ENCODE data around the gene DNAI1. TPM values are rescaled to one million over a fixed set of nuclear protein-coding genes. Genes with fewer than 3 reads are reported as not detected.
A peak's percentile ranks its signal among the peaks of the same experiment; 100 is the strongest.

The DNAI1 gene
- total RNA-seq, 2 experiments from 2014 or later = not detected

GRCh38 chr9:34500623-34501267, 42.1 kb downstream of the DNAI1 start:
- Mint-ChIP-seq H3K36me3 (ENCODE audit: low read depth) (no peaks in the 10 kb centered on the region), H3K9me3 (no peaks in the 10 kb centered on the region), H3K27ac (no peak overlapping the region), H3K4me3 (no peak overlapping the region), H3K27me3 (peaks cover 13% of the 10 kb centered on the region), H3K4me1 (peaks cover 9% of the 10 kb centered on the region)
- CTCF ChIA-PET = interaction anchor here (0.8 to 5.1 kb wide), 14 partner anchors 9 to 167 kb away, joined by 3 to 31 read pairs (median 4); partner anchors contain the start of gene ENHO
- DNase-seq = peak; percentile 75
- POLR2A ChIA-PET = no interaction called here

GRCh38 chr9:34501372-34501771, 42.8 kb downstream of the DNAI1 start:
- DNase-seq = no peak
- H3K9me3 Mint-ChIP-seq = no peaks in the 10 kb centered on the region
- POLR2A ChIA-PET = no interaction called here

GRCh38 chr9:34501889-34502425, 43.4 kb downstream of the DNAI1 start:
- POLR2A ChIA-PET = no interaction called here
- H3K9me3 Mint-ChIP-seq = no peaks in the 10 kb centered on the region

More at GRCh38 chr9:34501372-34501771, 42.8 kb downstream of the DNAI1 start:
- H3K27ac Mint-ChIP-seq = no peak overlapping the region
- H3K4me1 Mint-ChIP-seq = peaks cover 9% of the 10 kb centered on the region
- no peaks in the 10 kb centered on the region for H3K36me3 Mint-ChIP-seq (ENCODE audit: low read depth)
- H3K4me3 Mint-ChIP-seq = no peak overlapping the region
- CTCF ChIA-PET = interaction anchor here (0.8 to 5.1 kb wide), 11 partner anchors 9 to 133 kb away, joined by 3 to 31 read pairs (median 3); partner anchors contain the start of gene ENHO
- H3K27me3 Mint-ChIP-seq = peaks cover 13% of the 10 kb centered on the region

GRCh38 chr9:34502471-34502870, 43.9 kb downstream of the DNAI1 start:
- ChIA-PET POLR2A (no interaction called here), CTCF (interaction anchor here (1.1 to 5.1 kb wide), 5 partner anchors 55 to 132 kb away, joined by 3 to 31 read pairs (median 16); no protein-coding TSS in a partner anchor)
- H3K4me3 Mint-ChIP-seq = no peak overlapping the region
- peaks cover 9% of the 10 kb centered on the region for H3K4me1 Mint-ChIP-seq
- H3K27ac Mint-ChIP-seq = no peak overlapping the region
- peaks cover 13% of the 10 kb centered on the region for H3K27me3 Mint-ChIP-seq
- no peaks in the 10 kb centered on the region for H3K36me3 Mint-ChIP-seq (ENCODE audit: low read depth)
- no peak for DNase-seq
- no peaks in the 10 kb centered on the region for H3K9me3 Mint-ChIP-seq

More at GRCh38 chr9:34501889-34502425, 43.4 kb downstream of the DNAI1 start:
- no peak overlapping the region for H3K27ac Mint-ChIP-seq
- H3K4me3 Mint-ChIP-seq = no peak overlapping the region
- no peak for DNase-seq
- H3K27me3 Mint-ChIP-seq = peaks cover 13% of the 10 kb centered on the region
- CTCF ChIA-PET = interaction anchor here (1.0 to 5.1 kb wide), 7 partner anchors 8 to 132 kb away, joined by 3 to 31 read pairs (median 3); no protein-coding TSS in a partner anchor
- H3K36me3 Mint-ChIP-seq (ENCODE audit: low read depth) = no peaks in the 10 kb centered on the region
- peaks cover 9% of the 10 kb centered on the region for H3K4me1 Mint-ChIP-seq

- ChIA-PET POLR2A (no interaction called here), CTCF (interaction anchor here (1.1 to 5.1 kb wide), 5 partner anchors 56 to 131 kb away, joined by 3 to 31 read pairs (median 16); no protein-coding TSS in a partner anchor)
Observed at GRCh38 chr9:34502891-34503290, 44.3 kb downstream of the DNAI1 start.

GRCh38 chr9:34503406-34503805, 44.8 kb downstream of the DNAI1 start:
- Mint-ChIP-seq H3K4me1 (peaks cover 9% of the 10 kb centered on the region), H3K27ac (no peak overlapping the region), H3K36me3 (ENCODE audit: low read depth) (no peaks in the 10 kb centered on the region), H3K9me3 (no peaks in the 10 kb centered on the region), H3K27me3 (peaks cover 13% of the 10 kb centered on the region), H3K4me3 (no peak overlapping the region)
- ChIA-PET CTCF (interaction anchor here (1.1 to 5.1 kb wide), 6 partner anchors 56 to 131 kb away, joined by 3 to 31 read pairs (median 10); no protein-coding TSS in a partner anchor), POLR2A (no interaction called here)
- DNase-seq = no peak

More at GRCh38 chr9:34502891-34503290, 44.3 kb downstream of the DNAI1 start:
- peaks cover 13% of the 10 kb centered on the region for H3K27me3 Mint-ChIP-seq
- H3K4me3 Mint-ChIP-seq = no peak overlapping the region
- no peak for DNase-seq
- peaks cover 9% of the 10 kb centered on the region for H3K4me1 Mint-ChIP-seq
- H3K27ac Mint-ChIP-seq = no peak overlapping the region
- H3K9me3 Mint-ChIP-seq = no peaks in the 10 kb centered on the region
- H3K36me3 Mint-ChIP-seq (ENCODE audit: low read depth) = no peaks in the 10 kb centered on the region

GRCh38 chr9:34505370-34506120, 46.9 kb downstream of the DNAI1 start:
- Mint-ChIP-seq H3K9me3 (no peaks in the 10 kb centered on the region), H3K27me3 (peaks cover 5% of the 10 kb centered on the region), H3K36me3 (ENCODE audit: low read depth) (no peaks in the 10 kb centered on the region), H3K4me3 (no peak overlapping the region), H3K4me1 (peaks cover under 1% of the 10 kb centered on the region), H3K27ac (no peak overlapping the region)
- CTCF ChIA-PET = no interaction called here
- no peak for DNase-seq
- POLR2A ChIA-PET = no interaction called here

GRCh38 chr9:34506623-34507022, 48.0 kb downstream of the DNAI1 start:
- DNase-seq = no peak
- Mint-ChIP-seq H3K4me3 (no peak overlapping the region), H3K36me3 (ENCODE audit: low read depth) (no peaks in the 10 kb centered on the region), H3K27ac (no peak overlapping the region), H3K4me1 (no peaks in the 10 kb centered on the region), H3K27me3 (peaks cover 5% of the 10 kb centered on the region), H3K9me3 (no peaks in the 10 kb centered on the region)
- ChIA-PET POLR2A (no interaction called here), CTCF (no interaction called here)

- DNase-seq = no peak
- Mint-ChIP-seq H3K27me3 (peaks cover 5% of the 10 kb centered on the region), H3K27ac (no peak overlapping the region), H3K9me3 (no peaks in the 10 kb centered on the region), H3K4me3 (no peak overlapping the region), H3K36me3 (ENCODE audit: low read depth) (no peaks in the 10 kb centered on the region), H3K4me1 (no peaks in the 10 kb centered on the region)
- CTCF ChIA-PET = interaction anchor here (1.4 kb wide), 1 partner anchor 104 kb away, joined by 3 read pairs; no protein-coding TSS in a partner anchor
- POLR2A ChIA-PET = no interaction called here
Observed at GRCh38 chr9:34507556-34507955, 49.0 kb downstream of the DNAI1 start.

- H3K9me3 Mint-ChIP-seq = no peaks in the 10 kb centered on the region
- H3K27me3 Mint-ChIP-seq = peaks cover 5% of the 10 kb centered on the region
- DNase-seq = no peak
- no peak overlapping the region for H3K27ac Mint-ChIP-seq
- ChIA-PET POLR2A (no interaction called here), CTCF (interaction anchor here (1.4 kb wide), 1 partner anchor 104 kb away, joined by 3 read pairs; no protein-coding TSS in a partner anchor)
- no peaks in the 10 kb centered on the region for H3K4me1 Mint-ChIP-seq
- H3K36me3 Mint-ChIP-seq (ENCODE audit: low read depth) = no peaks in the 10 kb centered on the region
- no peak overlapping the region for H3K4me3 Mint-ChIP-seq
Observed at GRCh38 chr9:34507966-34508365, 49.4 kb downstream of the DNAI1 start.

GRCh38 chr9:34508463-34508862, 49.9 kb downstream of the DNAI1 start:
- DNase-seq = no peak
- H3K27me3 Mint-ChIP-seq = peaks cover 5% of the 10 kb centered on the region

GRCh38 chr9:34508951-34509350, 50.3 kb downstream of the DNAI1 start:
- ChIA-PET POLR2A (no interaction called here), CTCF (no interaction called here)
- H3K27ac Mint-ChIP-seq = no peak overlapping the region
- DNase-seq = no peak
- no peaks in the 10 kb centered on the region for H3K9me3 Mint-ChIP-seq
- peaks cover 5% of the 10 kb centered on the region for H3K27me3 Mint-ChIP-seq
- no peaks in the 10 kb centered on the region for H3K4me1 Mint-ChIP-seq
- no peak overlapping the region for H3K4me3 Mint-ChIP-seq
- no peaks in the 10 kb centered on the region for H3K36me3 Mint-ChIP-seq (ENCODE audit: low read depth)

More at GRCh38 chr9:34508463-34508862, 49.9 kb downstream of the DNAI1 start:
- ChIA-PET POLR2A (no interaction called here), CTCF (interaction anchor here (1.4 kb wide), 1 partner anchor 105 kb away, joined by 3 read pairs; no protein-coding TSS in a partner anchor)
- Mint-ChIP-seq H3K27ac (no peak overlapping the region), H3K9me3 (no peaks in the 10 kb centered on the region), H3K4me1 (no peaks in the 10 kb centered on the region), H3K4me3 (no peak overlapping the region), H3K36me3 (ENCODE audit: low read depth) (no peaks in the 10 kb centered on the region)

All from activated CD4-positive, alpha-beta memory T cell treated with anti-CD3 and anti-CD28 coated beads, Interleukin-2, amount 10 ng/mL, durations not matched to agents 7 days and 5 days (primary cell).